ENCODE results near the gene OR11A1. TPM values are rescaled to one million over a fixed set of nuclear protein-coding genes. Genes with fewer than 3 reads are reported as not detected.
"Not testable (repeated sequence)": the region's sequence is repeated elsewhere in the genome, so short reads cannot be mapped to it uniquely, and the experiment has no call there.

Gene OR11A1
- polyA plus RNA-seq, 1 experiment, result not detected

DNA sequence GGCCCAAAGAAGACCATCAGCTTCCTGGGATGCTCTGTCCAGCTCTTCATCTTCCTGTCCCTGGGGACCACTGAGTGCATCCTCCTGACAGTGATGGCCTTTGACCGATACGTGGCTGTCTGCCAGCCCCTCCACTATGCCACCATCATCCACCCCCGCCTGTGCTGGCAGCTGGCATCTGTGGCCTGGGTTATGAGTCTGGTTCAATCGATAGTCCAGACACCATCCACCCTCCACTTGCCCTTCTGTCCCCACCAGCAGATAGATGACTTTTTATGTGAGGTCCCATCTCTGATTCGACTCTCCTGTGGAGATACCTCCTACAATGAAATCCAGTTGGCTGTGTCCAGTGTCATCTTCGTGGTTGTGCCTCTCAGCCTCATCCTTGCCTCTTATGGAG lies 5.2 kb upstream of the OR11A1 start:
- no peak for DNase-seq (ENCODE audit: low read depth)

DNA sequence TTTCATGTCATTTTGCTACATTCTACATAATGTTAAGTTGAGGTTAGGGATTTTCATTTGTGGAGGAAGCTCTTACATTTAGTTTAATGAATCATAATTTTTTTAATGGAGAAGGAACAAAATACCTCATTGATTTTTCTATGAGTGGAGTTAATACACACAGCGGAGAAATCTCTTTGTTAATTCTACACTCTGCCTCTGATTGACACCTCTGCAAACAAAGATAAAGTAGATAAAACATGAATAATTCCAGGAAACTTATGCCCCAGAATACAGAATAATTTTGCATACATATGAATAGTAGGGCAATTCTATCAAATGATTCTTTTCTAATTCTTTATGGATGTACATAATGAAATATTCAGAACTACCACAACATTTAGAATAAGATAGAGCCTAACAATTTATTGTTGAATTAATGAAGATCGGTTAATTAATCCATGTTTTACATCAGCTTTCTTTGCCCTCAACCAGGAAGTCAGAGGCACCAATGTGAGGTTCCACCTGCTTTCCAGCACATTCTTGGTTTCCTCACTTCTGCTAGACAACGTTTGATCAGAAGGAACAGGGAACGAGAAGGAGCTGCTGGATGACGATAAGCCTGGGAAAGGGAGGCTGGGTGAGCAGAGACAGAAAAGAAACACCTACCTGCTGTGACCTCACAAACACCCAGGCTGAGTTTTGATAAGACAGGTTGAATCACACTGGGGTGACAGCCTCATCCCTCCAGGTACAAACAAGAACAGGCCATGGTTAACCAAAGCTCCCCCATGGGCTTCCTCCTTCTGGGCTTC lies 4.3 kb upstream of the OR11A1 start:
- ChIA-PET CTCF (no interaction called here), POLR2A (no interaction called here)
- TF ChIP-seq, protein P1, sequence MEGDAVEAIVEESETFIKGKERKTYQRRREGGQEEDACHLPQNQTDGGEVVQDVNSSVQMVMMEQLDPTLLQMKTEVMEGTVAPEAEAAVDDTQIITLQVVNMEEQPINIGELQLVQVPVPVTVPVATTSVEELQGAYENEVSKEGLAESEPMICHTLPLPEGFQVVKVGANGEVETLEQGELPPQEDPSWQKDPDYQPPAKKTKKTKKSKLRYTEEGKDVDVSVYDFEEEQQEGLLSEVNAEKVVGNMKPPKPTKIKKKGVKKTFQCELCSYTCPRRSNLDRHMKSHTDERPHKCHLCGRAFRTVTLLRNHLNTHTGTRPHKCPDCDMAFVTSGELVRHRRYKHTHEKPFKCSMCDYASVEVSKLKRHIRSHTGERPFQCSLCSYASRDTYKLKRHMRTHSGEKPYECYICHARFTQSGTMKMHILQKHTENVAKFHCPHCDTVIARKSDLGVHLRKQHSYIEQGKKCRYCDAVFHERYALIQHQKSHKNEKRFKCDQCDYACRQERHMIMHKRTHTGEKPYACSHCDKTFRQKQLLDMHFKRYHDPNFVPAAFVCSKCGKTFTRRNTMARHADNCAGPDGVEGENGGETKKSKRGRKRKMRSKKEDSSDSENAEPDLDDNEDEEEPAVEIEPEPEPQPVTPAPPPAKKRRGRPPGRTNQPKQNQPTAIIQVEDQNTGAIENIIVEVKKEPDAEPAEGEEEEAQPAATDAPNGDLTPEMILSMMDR (IDR thresholded peaks at IDR 0.05; ENCODE audit: insufficient read depth, low read depth, low read length), result no peak
- DNase-seq (ENCODE audit: low read depth), result no peak
- no peak overlapping the region for H3K4me3 ChIP-seq (ENCODE audit: low read depth, low read length)
- no peaks in the 10 kb centered on the region for H3K27me3 ChIP-seq (ENCODE audit: control insufficient read depth, insufficient read depth, low read length)
- no peaks in the 10 kb centered on the region for H3K36me3 ChIP-seq (ENCODE audit: control insufficient read depth, insufficient read depth, low read length)

More for the DNA sequence above, 5.2 kb upstream of the OR11A1 start:
- H3K36me3 ChIP-seq (ENCODE audit: control insufficient read depth, insufficient read depth, low read length), result no peaks in the 10 kb centered on the region
- ChIA-PET CTCF (no interaction called here), POLR2A (no interaction called here)
- TF ChIP-seq, protein P1 (IDR thresholded peaks at IDR 0.05; ENCODE audit: insufficient read depth, low read depth, low read length), result no peak
- H3K4me3 ChIP-seq (ENCODE audit: low read depth, low read length), result no peak overlapping the region
- no peaks in the 10 kb centered on the region for H3K27me3 ChIP-seq (ENCODE audit: control insufficient read depth, insufficient read depth, low read length)

- TF ChIP-seq, protein P1 (IDR thresholded peaks at IDR 0.05; ENCODE audit: insufficient read depth, low read depth, low read length), result no peak
- no peaks in the 10 kb centered on the region for H3K27me3 ChIP-seq (ENCODE audit: control insufficient read depth, insufficient read depth, low read length)
- CTCF ChIA-PET, result no interaction called here
- no peaks in the 10 kb centered on the region for H3K36me3 ChIP-seq (ENCODE audit: control insufficient read depth, insufficient read depth, low read length)
- no peak overlapping the region for H3K4me3 ChIP-seq (ENCODE audit: low read depth, low read length)
- POLR2A ChIA-PET, result no interaction called here
- DNase-seq (ENCODE audit: low read depth), result no peak
Measured at GRCh38 chr6:29451471-29452193, 5.2 kb downstream of the OR11A1 start.

GRCh38 chr6:29447670-29448069 lies 9.2 kb downstream of the OR11A1 start:
- TF ChIP-seq, protein P1 (IDR thresholded peaks at IDR 0.05; ENCODE audit: insufficient read depth, low read depth, low read length), result no peak
- no peaks in the 10 kb centered on the region for H3K27me3 ChIP-seq (ENCODE audit: control insufficient read depth, insufficient read depth, low read length)
- ChIA-PET CTCF (no interaction called here), POLR2A (no interaction called here)
- H3K4me3 ChIP-seq (ENCODE audit: low read depth, low read length), result no peak overlapping the region
- no peak for DNase-seq (ENCODE audit: low read depth)
- H3K36me3 ChIP-seq (ENCODE audit: control insufficient read depth, insufficient read depth, low read length), result no peaks in the 10 kb centered on the region

DNA sequence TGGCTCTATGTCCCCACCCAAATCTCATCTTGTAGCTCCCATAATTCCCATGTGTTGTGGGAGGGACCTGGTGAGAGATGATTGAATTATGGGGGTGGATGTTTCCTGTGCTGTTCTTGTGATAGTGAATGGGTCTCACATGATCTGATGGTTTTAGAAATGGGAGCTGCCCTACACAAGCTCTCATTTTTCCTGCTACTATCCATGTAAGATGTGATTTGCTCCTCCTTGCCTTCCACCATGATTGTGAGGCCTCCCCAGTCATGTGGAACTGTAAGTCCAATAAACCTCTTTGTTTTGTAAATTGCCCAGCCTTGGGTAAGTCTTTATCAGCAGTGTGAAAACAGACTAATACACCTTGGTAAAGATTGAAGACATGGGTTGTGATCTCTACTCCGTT lies 12.8 kb downstream of the OR11A1 start:
- H3K27me3 ChIP-seq (ENCODE audit: control insufficient read depth, insufficient read depth, low read length); DNase-seq (ENCODE audit: low read depth); POLR2A ChIA-PET; CTCF ChIA-PET; H3K4me3 ChIP-seq (ENCODE audit: low read depth, low read length); H3K36me3 ChIP-seq (ENCODE audit: control insufficient read depth, insufficient read depth, low read length): not testable (repeated sequence)

Data from BJ (cell line).